HepG2 (cell line): ENCODE measurements around the gene TNS1. TPM values are rescaled to one million over a fixed set of nuclear protein-coding genes. Genes with fewer than 3 reads are reported as not detected.
A peak's percentile ranks its signal among the peaks of the same experiment; 100 is the strongest.

Experiments used
- ATAC-seq: fragments of 200-7000 bp; cut with Tn5 transposase; 3 replicates; pipeline ENCODE4 v1.9.1; 2020; ENCODE audit warnings: mild to moderate bottlenecking, moderate library complexity
- BruUV-seq: library from RNA; stranded (reverse); fragments of 400-500 nt; replicated peaks from 2 replicates; lab custom pipeline; 2021; lab: Mats Ljungman, UMichigan
- CTCF ChIA-PET: fragments of 300-600 bp; formaldehyde crosslinking; extraction: SDS; loops from one replicate; lab custom pipeline; 2021; ENCODE audit warnings: low total read pairs, inconsistent platforms, low intra/inter-chr PET ratio; lab: Yijun Ruan, JAX
- POLR2A ChIA-PET: fragments of 350-600 bp; sonication (Branson Sonifier 250); formaldehyde crosslinking; loops from one replicate; lab custom pipeline; 2020; ENCODE audit warnings: antibody characterized with exemption, inconsistent platforms; lab: Yijun Ruan, JAX
- DNase-seq: peaks from one replicate; pipeline ENCODE4 v3.0.0-alpha.2; 2015; ENCODE audit warnings: low spot score
- FAIRE-seq: peaks from 3 replicates; lab custom pipeline; 2011; peaks lifted over from hg19 to GRCh38; lab: Jason Lieb, UNC
- H2AFZ ChIP-seq: one replicate; pipeline ENCODE4 v1.6.1; 2011; ENCODE audit warnings: low read length, inconsistent platforms
- H3K27ac ChIP-seq: fragments of 300-600 bp; 3 replicates; pipeline ENCODE4 v1.8.0; 2011; ENCODE audit warnings: mixed run types, mild to moderate bottlenecking, mixed read lengths, low read length, inconsistent platforms; ENCODE audit not compliant: insufficient read depth; ENCODE audit errors: extremely low read length
- H3K27me3 ChIP-seq, 2 experiments: fragments of 200-600 bp in 1 of 2; 2 replicates in 1 of 2; 3 replicates in 1 of 2; pipeline versions ENCODE4 v1.6.0 to v1.8.0; 2011; ENCODE audit warnings: low read length in 2 of 2, mild to moderate bottlenecking in 2 of 2, moderate library complexity in 2 of 2, inconsistent platforms in 1 of 2; ENCODE audit not compliant: insufficient read depth in 2 of 2, control insufficient read depth in 1 of 2
- H3K36me3 ChIP-seq, 2 experiments: fragments of 200-600 bp in 1 of 2; replicated peaks in 1 of 2; 2 replicates in 1 of 2; 3 replicates in 1 of 2; pipeline versions ENCODE4 v1.5.1 to v1.8.0; 2011; ENCODE audit warnings: low read length in 2 of 2, inconsistent platforms in 1 of 2; ENCODE audit not compliant: insufficient read depth in 2 of 2, control insufficient read depth in 1 of 2
- H3K4me1 ChIP-seq: 2 replicates; pipeline ENCODE4 v1.5.1; 2012; ENCODE audit warnings: low read length, inconsistent platforms; ENCODE audit not compliant: insufficient read depth
- H3K4me2 ChIP-seq: 2 replicates; pipeline ENCODE4 v1.6.0; 2011; ENCODE audit warnings: low read depth, low read length, inconsistent platforms
- H3K4me3 ChIP-seq, 3 experiments: fragments of 200-600 bp in 1 of 3; sonication (generic), shearing (Covaris generic) in 1 of 3; replicated peaks in 1 of 3; 2 replicates each; pipeline ENCODE4 v1.5.1; 2011 to 2016; ENCODE audit warnings: low read length in 3 of 3, inconsistent platforms in 2 of 3, low read depth in 2 of 3, mild to moderate bottlenecking in 2 of 3, control low read depth in 1 of 3, mixed read lengths in 1 of 3; ENCODE audit not compliant: insufficient read depth in 1 of 3
- H3K79me2 ChIP-seq: one replicate; pipeline ENCODE4 v1.6.1; 2011; ENCODE audit warnings: low read length, inconsistent platforms; ENCODE audit not compliant: insufficient read depth
- H3K9ac ChIP-seq: 2 replicates; pipeline ENCODE4 v1.6.0; 2011; ENCODE audit warnings: mild to moderate bottlenecking, low read depth, low read length, inconsistent platforms; ENCODE audit not compliant: insufficient read depth
- H3K9me3 ChIP-seq: 2 replicates; pipeline ENCODE4 v1.5.1; 2012; ENCODE audit warnings: mild to moderate bottlenecking, low read length
- H4K20me1 ChIP-seq: 2 replicates; pipeline ENCODE4 v1.6.0; 2011; ENCODE audit warnings: inconsistent platforms, mild to moderate bottlenecking, low read length, moderate library complexity; ENCODE audit not compliant: insufficient read depth
- BORCS8-MEF2B ChIP-seq: sonication (generic); formaldehyde crosslinking; IDR thresholded peaks from 2 replicates; pipeline ENCODE4 v1.8.0; 2022; ENCODE audit warnings: mild to moderate bottlenecking, missing genetic modification reagents
- HNRNPL ChIP-seq: fragments of 200-400 bp; formaldehyde crosslinking; IDR thresholded peaks from 2 replicates; pipeline ENCODE4 v1.6.1; 2017; ENCODE audit warnings: mild to moderate bottlenecking, low read depth, low read length
- MIER2 ChIP-seq: IDR thresholded peaks from 2 replicates; pipeline ENCODE4 v1.6.1; 2016; ENCODE audit warnings: missing biosample characterization, missing genetic modification reagents
- NR2C2 ChIP-seq: sonication (generic); formaldehyde crosslinking; IDR thresholded peaks from 2 replicates; pipeline ENCODE4 v1.4.0; 2020; ENCODE audit warnings: missing genetic modification reagents, mild to moderate bottlenecking, moderate library complexity, borderline replicate concordance
- POLR2A ChIP-seq, 2 experiments: IDR thresholded peaks; 2 replicates each; pipeline ENCODE4 v1.6.1; 2011; ENCODE audit warnings: low read depth in 2 of 2, low read length in 2 of 2, mild to moderate bottlenecking in 1 of 2, moderate library complexity in 1 of 2; ENCODE audit not compliant: insufficient read depth in 1 of 2
- POLR2AphosphoS5 ChIP-seq: IDR thresholded peaks from 2 replicates; pipeline ENCODE4 v1.6.1; 2012; ENCODE audit warnings: low read depth, low read length
- RARA ChIP-seq: IDR thresholded peaks from 2 replicates; pipeline ENCODE4 v1.6.1; 2016; ENCODE audit warnings: missing genetic modification reagents, missing compliant biosample characterization
- SNAPC2 ChIP-seq: sonication (generic); formaldehyde crosslinking; IDR thresholded peaks from 2 replicates; pipeline ENCODE4 v1.8.1; 2022; ENCODE audit warnings: mild to moderate bottlenecking, missing genetic modification reagents
- THAP11 ChIP-seq: IDR thresholded peaks from 2 replicates; pipeline ENCODE4 v1.6.1; 2016; ENCODE audit warnings: missing biosample characterization, missing genetic modification reagents
- ZFX ChIP-seq: sonication (generic); formaldehyde crosslinking; IDR thresholded peaks from 2 replicates; pipeline ENCODE4 v1.4.0; 2020; ENCODE audit warnings: mild to moderate bottlenecking, low read depth, missing genetic modification reagents, moderate library complexity
- ZNF33A ChIP-seq: sonication (generic); formaldehyde crosslinking; IDR thresholded peaks from 2 replicates; pipeline ENCODE4 v1.5.1; 2020; ENCODE audit warnings: missing genetic modification reagents, mild to moderate bottlenecking, moderate library complexity, borderline replicate concordance
- ZNF580 ChIP-seq: IDR thresholded peaks from 2 replicates; pipeline ENCODE4 v1.6.1; 2016; ENCODE audit warnings: low read depth, borderline replicate concordance
- ZNF687 ChIP-seq: sonication (generic); formaldehyde crosslinking; IDR thresholded peaks from 2 replicates; pipeline ENCODE4 v1.5.1; 2020; ENCODE audit warnings: mild to moderate bottlenecking, missing genetic modification reagents, moderate library complexity
- ZNF768 ChIP-seq: sonication (generic); formaldehyde crosslinking; IDR thresholded peaks from 2 replicates; pipeline ENCODE4 v1.4.0; 2020; ENCODE audit warnings: missing genetic modification reagents
- ZSCAN9 ChIP-seq: IDR thresholded peaks from 2 replicates; pipeline ENCODE4 v1.6.1; 2016; ENCODE audit warnings: borderline replicate concordance
- WGBS: methylation state at CpG from one replicate; pipeline ENCODE4 v1.1.6; 2017; ENCODE audit warnings: low lambda C conversion rate; 5-methylcytosine and 5-hydroxymethylcytosine counted together
- in situ Hi-C: cut with HindIII; loops from 2 replicates; pipeline ENCODE4 v1.10.0; 2017; ENCODE audit warnings: low pct_unique_long_range_greater_than_20kb; ENCODE audit not compliant: extremely low pct_ligation_motif_present
- intact Hi-C: fragments of 100-400 bp; cut with micrococcal nuclease; formaldehyde crosslinking; loops from one replicate; pipeline ENCODE4 v1.10.0; 2022; ENCODE audit not compliant: unreplicated experiment
- polyA plus RNA-seq, 8 experiments: library from polyadenylated mRNA; depleted of rRNA in 3 of 8; stranded (reverse) in 7 of 8; unstranded in 1 of 8; fragments of >200 nt; fragmentation: Illumina TruSeq in 4 of 8; extraction: Trizol in 4 of 8; gene quantifications; 2 replicates each; pipeline versions ENCODE4 v1.2.1 to v1.2.3, GENCODE V29; 2011 to 2016; ENCODE audit warnings: low read depth in 4 of 8, missing spikeins in 1 of 8, mixed read lengths in 1 of 8; ENCODE audit not compliant: insufficient read depth in 1 of 8
- total RNA-seq, 5 experiments: library from RNA; depleted of rRNA; stranded (reverse); fragments of >200 nt; fragmentation: Illumina TruSeq; extraction: Trizol; gene quantifications; 2 replicates each; pipeline ENCODE4 v1.2.3, GENCODE V29; 2016; ENCODE audit warnings: low read depth in 1 of 5
- TF ChIP-seq, protein P1 (sequence below): sonication (generic); formaldehyde crosslinking; IDR thresholded peaks from 2 replicates; pipeline ENCODE4 v1.9.0; 2021; ENCODE audit warnings: missing genetic modification reagents, borderline replicate concordance

Gene TNS1
- total and polyA plus RNA-seq, 2 of the 13 experiments (the other 11 are each of a cell fraction or from before 2014, with no cell fraction given): 1.9 to 118 TPM

DNA sequence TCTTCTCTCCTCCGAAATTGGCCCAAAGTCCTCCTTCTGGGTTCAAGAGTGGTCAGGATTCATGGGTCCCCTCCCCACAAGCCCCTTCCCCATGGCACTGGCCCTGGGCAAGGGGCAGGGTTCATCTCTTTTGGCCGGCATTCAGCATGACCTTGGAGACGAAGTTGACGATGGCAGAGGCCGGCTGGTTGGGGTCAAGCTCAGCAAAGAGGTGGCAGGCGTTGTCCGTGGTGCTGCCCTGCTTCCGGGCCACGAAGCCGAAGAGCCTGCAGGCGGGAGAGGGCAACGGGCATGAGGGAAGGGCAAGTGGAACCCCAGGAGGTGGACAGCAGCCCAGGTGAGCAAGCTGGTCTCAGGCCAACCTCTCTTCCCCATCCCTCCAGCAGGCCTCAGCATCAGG, 198.5 kb downstream of the TNS1 start:
- H3K4me1 ChIP-seq: peaks cover 13% of the 10 kb centered on the region; the same call in 1 of the 2 replicates
- intact Hi-C loops (no loop called here), in situ Hi-C loops (no loop called here)
- CTCF ChIA-PET: no interaction called here
- no peaks in the 10 kb centered on the region for H3K27me3 ChIP-seq
- H3K9ac ChIP-seq: no peak overlapping the region
- POLR2A ChIA-PET: no interaction called here
- H3K36me3 ChIP-seq: peaks cover 14% of the 10 kb centered on the region in 2 experiments
- BruUV-seq: no TSS peak
- 71% methylated on average over 12 of the region's 12 CpGs for WGBS
- DNase-seq (no peak), ATAC-seq (peak; percentile 7; the same call in 2 of the 3 replicates), FAIRE-seq (no peak)
- H3K4me2 ChIP-seq: no peak overlapping the region
- H2AFZ ChIP-seq: no peak overlapping the region
- H3K4me3 ChIP-seq: no peak overlapping the region
- no peaks in the 10 kb centered on the region for H3K79me2 ChIP-seq
- peaks cover 17% of the 10 kb centered on the region; the same call in 1 of the 2 replicates for H4K20me1 ChIP-seq
- H3K9me3 ChIP-seq: no peaks in the 10 kb centered on the region
- H3K27ac ChIP-seq: no peak overlapping the region
- TF ChIP-seq THAP11 (no peak), MIER2 (CRISPR knock-in tag) (peak; percentile 94), RARA (CRISPR knock-in tag) (0 out of 2 replicates have a peak, but pooled peaks have one; percentile 29), POLR2A (IDR thresholded peaks at IDR 0.05; ENCODE audit: insufficient read depth in 1 of 2, low read depth in 2 of 2, low read length in 2 of 2) (0 out of 4 replicates have a peak, but pooled peaks of 1 of the 2 experiments have one; percentile 13), NR2C2 (no peak), ZNF580 (CRISPR knock-in tag) (no peak), ZNF687 (CRISPR knock-in tag) (peak; percentile 50), BORCS8-MEF2B (CRISPR knock-in tag) (peak; percentile 31; the same call in 1 of the 2 replicates), ZNF33A (CRISPR knock-in tag) (no peak), ZFX (CRISPR knock-in tag) (no peak), POLR2AphosphoS5 (no peak), ZNF768 (CRISPR knock-in tag) (peak; percentile 41; the same call in 1 of the 2 replicates), SNAPC2 (CRISPR knock-in tag) (no peak), ZSCAN9 (CRISPR knock-in tag) (no peak), HNRNPL (0 out of 2 replicates have a peak, but pooled peaks have one; percentile 27)
- TF ChIP-seq, protein P1, sequence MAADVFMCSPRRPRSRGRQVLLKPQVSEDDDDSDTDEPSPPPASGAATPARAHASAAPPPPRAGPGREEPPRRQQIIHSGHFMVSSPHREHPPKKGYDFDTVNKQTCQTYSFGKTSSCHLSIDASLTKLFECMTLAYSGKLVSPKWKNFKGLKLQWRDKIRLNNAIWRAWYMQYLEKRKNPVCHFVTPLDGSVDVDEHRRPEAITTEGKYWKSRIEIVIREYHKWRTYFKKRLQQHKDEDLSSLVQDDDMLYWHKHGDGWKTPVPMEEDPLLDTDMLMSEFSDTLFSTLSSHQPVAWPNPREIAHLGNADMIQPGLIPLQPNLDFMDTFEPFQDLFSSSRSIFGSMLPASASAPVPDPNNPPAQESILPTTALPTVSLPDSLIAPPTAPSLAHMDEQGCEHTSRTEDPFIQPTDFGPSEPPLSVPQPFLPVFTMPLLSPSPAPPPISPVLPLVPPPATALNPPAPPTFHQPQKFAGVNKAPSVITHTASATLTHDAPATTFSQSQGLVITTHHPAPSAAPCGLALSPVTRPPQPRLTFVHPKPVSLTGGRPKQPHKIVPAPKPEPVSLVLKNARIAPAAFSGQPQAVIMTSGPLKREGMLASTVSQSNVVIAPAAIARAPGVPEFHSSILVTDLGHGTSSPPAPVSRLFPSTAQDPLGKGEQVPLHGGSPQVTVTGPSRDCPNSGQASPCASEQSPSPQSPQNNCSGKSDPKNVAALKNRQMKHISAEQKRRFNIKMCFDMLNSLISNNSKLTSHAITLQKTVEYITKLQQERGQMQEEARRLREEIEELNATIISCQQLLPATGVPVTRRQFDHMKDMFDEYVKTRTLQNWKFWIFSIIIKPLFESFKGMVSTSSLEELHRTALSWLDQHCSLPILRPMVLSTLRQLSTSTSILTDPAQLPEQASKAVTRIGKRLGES (CRISPR knock-in tag): no peak
